HG03457 (cell line): ENCODE measurements around the gene IL17RC.
"Not testable (repeated sequence)": the region's sequence is repeated elsewhere in the genome, so short reads cannot be mapped to it uniquely, and the experiment has no call there.

Source experiments
- ATAC-seq: cut with Tn5 transposase; IDR thresholded peaks from one replicate; pipeline ENCODE4 v1.9.1; 2021; ENCODE audit warnings: moderate number of reproducible peaks; ENCODE audit not compliant: unreplicated experiment

The IL17RC gene, protein sequence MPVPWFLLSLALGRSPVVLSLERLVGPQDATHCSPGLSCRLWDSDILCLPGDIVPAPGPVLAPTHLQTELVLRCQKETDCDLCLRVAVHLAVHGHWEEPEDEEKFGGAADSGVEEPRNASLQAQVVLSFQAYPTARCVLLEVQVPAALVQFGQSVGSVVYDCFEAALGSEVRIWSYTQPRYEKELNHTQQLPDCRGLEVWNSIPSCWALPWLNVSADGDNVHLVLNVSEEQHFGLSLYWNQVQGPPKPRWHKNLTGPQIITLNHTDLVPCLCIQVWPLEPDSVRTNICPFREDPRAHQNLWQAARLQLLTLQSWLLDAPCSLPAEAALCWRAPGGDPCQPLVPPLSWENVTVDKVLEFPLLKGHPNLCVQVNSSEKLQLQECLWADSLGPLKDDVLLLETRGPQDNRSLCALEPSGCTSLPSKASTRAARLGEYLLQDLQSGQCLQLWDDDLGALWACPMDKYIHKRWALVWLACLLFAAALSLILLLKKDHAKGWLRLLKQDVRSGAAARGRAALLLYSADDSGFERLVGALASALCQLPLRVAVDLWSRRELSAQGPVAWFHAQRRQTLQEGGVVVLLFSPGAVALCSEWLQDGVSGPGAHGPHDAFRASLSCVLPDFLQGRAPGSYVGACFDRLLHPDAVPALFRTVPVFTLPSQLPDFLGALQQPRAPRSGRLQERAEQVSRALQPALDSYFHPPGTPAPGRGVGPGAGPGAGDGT

DNA sequence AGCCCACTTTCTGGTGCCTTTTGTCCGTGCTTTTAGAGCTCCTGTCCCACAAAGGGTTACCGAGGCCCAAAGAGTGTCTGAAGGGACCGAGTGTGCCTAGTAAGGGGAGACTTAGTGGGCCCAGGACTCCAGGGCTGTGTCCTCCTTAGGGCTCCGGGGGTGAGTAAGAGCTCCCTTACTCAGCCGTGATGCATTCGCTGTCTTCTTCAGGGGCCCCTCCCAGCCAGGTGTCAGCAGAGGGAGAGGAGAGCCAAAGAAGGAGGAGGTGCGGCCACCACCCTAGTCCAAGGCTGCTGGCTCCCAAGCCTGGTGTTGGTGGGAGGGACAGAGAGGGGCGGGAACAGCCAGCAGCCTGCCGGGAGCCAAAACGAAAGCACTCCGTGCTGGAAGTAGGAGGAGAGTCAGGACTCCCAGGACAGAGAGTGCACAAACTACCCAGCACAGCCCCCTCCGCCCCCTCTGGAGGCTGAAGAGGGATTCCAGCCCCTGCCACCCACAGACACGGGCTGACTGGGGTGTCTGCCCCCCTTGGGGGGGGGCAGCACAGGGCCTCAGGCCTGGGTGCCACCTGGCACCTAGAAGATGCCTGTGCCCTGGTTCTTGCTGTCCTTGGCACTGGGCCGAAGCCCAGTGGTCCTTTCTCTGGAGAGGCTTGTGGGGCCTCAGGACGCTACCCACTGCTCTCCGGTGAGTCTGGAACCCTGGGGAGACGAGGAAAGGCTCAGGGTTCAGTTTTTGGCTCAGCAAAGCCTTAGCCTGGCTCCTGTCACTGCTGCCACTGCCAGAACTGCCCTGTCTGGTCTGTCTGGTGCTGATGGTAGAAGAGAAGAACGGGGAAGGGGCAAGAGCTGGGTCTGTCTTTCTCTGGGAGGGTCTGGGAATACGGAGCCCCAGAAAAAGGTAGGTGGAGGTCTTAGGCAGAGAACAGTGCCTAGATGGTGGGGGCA is at the start of gene IL17RC:
Gene IL17RC, plus strand, starts transcription at position 365 of the 947 bp plus-strand sequence. Its CDS starts 218 bp downstream, at position 583.
- ATAC-seq, result no peak

DNA sequence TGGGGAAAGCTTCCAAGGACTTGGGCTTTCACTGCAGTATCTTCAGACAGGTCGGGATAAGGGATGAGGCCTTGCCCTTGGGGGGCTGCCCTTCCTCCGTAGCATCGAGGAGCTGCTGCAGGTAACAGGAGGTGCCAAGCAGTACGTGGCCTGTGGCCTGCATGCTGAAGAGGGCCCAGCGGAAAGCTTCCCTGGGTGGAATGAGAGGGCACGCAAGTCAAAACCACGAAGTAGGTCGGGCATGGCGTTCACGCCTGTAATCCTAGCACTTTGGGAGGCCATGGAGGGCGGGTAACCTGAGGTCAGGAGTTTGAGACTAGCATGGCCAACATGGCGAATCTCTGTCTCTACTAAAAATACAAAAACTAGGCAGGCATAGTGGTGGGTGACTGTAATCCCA is 49.8 kb upstream of the IL17RC start:
- ATAC-seq, result no peak

DNA sequence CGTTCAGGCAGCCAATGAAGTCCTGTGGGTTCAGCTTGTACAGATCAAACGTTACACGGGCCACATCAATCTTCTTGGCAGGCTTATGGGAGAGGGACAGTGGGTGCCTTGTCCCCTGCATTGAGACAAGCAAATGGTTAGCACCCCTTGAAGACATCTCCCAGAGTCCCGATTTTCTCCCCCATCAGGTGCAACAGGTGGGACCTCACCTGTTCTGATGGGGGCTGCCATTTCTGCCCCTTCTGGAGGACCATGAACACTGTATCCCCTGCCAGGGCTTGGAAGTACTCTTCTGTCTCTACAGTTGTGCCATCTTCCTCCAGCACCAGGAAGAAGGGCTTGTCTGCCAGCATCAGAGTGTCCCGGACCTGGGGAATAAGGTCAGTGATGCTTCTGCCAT is 46.9 kb upstream of the IL17RC start:
- ATAC-seq, result no peak

DNA sequence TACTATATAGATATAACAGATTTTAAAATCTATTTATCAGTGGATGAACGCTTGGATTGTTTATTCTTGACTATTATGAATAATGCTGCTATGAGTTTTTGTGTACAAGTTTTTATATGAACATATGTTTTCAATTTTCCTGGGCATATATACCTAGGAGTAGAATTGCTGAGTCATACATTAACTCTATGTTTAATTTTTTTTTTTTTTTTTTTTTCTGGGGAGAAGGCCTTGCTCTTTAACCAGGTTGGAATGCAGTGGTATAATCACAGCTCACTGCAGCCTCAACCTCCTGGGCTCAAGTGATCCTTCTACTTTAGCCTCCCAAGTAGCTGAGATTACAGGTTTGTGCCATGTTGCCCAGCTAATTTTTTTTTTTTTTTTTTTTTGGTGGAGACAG is 45.9 kb upstream of the IL17RC start:
- no peak for ATAC-seq

DNA sequence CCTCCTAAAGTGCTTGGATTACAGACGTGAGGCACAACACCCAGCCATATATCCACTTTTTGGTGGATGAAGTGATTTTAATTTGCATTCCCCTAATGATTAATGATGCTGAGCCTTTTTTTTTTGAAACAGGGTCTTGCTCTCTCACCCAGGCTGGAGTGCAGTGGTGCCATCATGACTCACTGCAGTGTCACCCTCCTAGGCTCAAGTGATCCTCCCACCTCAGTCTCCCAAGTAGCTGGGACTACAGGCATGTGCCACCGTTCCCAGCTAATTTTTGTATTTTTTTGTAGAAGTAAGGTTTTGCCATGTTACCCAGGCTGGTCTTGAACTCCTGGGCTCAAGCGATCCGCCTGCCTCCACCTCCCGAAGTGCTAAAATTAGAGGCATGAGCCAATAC is 44.8 kb upstream of the IL17RC start:
- not testable (repeated sequence) for ATAC-seq

DNA sequence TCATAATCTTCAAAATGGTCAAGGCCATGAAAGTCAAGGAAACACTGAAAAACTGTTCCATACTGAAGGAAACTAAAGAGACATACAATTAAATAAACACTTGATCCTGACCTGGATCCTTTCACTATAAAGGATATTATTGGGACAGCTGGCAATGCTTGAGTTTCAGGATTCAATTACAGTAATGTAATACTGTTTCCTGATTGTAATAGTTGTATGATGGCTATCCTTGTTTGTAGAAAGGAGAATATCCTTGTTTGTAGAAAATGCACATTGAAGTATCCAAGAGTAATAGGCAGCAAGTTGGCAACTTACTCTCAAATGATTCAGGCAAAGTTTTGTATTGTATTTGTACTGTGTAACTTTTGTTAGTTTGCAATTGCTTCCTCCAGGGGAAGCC is 41.5 kb upstream of the IL17RC start:
- ATAC-seq, result no peak

DNA sequence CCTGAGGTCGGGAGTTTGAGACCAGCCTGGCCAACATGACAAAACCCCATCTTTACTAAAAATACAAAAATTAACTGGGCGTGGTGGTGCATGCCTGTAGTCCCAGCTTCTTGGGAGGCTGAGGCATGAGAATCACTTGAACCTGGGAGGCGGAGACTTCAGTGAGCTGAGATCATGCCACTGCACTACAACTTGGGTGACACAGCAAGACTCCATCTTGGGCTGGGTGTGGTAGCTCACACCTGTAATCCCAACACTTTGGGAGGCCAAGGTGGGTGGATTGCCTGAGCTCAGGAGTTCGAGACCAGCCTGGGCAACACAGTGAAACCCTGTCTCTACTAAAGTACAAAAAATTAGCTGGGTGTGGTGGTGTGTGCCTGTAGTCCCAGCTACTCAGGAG is 40.6 kb upstream of the IL17RC start:
- not testable (repeated sequence) for ATAC-seq

DNA sequence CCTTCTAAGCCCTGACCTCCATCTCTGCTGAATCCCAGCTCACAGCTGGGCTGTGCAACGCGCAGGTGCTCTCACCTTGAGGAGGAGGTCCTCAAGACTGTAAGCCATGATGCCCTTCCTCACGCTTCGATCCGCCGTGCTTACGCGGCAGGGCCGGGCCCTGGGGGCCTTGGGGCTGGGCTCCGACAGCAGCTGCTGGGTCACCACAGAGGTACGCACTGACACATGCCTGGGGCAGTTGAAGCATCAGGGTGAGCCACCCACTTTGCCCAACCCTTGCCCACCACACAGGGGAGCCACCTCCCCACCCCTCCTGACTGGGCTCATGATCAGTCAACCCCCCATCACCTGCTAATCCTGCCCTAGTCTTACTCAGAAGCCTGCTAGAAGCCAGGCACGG is 39.9 kb upstream of the IL17RC start:
- no peak for ATAC-seq

DNA sequence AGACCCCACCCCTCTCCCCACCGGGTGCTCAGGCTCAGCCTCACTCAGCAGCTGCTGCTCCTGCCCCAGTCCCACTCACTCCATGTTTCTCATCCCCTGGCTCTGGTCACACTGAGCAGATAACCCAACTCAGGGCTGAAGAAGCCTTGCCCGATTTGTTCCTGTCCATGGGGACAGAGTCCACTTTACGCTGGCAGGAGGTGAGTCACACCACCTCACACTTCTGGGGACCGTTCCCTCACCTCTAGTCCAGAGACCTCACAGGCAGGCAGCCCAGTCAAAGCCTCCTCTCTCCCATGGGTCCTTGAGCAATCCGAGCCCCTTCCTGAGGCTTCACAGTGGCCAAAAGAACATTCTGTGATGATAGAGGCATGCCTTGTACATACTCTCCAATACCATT is 38.2 kb upstream of the IL17RC start:
- no peak for ATAC-seq

DNA sequence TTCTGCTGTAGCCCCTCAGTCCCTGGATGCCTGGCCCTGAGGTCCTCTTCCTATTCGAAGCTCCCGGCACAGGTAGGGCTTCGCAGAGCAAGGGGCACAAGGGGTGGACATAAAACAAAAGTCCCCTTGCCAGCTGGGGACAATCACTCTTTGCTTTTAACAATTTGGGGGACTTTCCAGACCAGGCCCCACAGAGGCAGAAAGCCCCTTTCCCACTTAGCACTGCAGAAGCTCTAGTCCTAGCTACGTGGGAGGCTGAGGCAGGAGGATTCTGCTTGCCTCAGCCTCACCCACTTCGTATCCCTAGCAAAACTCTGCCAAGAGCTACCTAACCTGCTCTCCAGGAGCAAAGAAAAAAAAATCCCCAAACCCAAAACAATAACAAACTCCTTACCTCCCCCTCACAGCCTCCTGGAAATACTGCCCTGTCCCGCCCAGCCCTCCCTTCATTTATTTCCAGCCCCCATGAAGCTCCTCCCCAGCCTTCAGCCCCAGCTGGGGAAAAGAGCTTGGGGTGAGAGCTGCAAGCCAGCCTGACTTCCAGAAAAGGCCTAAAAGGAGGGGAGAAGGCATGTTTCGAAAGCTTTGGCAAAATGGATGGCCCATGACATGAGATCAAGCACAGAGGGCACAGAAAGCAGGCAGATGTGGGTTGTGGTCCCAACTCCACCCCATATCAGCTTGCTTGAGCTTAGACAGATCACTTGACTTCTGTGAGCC is 36.9 kb upstream of the IL17RC start, which contains the start of gene CIDEC:
Gene CIDEC, minus strand, starts transcription at position 424 of the 720 bp plus-strand sequence. CDS start 1,767 bp downstream, outside the sequence.
- no peak for ATAC-seq

DNA sequence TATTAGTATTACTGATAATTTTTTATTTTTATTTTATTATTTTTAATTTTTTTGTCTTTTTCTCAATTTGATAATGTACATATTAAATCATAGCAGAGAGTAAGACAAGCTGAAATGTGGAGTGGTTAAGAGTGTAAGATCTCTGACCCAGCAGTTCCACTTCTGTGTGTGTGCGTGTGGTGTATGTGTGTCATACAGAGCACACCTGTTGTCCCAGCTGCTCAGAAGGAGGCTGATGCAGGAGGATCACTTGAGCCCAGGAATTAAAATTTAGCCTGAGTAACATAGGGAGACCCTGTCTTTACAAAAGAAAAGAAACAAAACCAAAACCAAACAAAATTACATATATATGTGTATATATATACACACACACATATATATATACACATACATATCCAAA is 35.5 kb upstream of the IL17RC start:
- no peak for ATAC-seq

DNA sequence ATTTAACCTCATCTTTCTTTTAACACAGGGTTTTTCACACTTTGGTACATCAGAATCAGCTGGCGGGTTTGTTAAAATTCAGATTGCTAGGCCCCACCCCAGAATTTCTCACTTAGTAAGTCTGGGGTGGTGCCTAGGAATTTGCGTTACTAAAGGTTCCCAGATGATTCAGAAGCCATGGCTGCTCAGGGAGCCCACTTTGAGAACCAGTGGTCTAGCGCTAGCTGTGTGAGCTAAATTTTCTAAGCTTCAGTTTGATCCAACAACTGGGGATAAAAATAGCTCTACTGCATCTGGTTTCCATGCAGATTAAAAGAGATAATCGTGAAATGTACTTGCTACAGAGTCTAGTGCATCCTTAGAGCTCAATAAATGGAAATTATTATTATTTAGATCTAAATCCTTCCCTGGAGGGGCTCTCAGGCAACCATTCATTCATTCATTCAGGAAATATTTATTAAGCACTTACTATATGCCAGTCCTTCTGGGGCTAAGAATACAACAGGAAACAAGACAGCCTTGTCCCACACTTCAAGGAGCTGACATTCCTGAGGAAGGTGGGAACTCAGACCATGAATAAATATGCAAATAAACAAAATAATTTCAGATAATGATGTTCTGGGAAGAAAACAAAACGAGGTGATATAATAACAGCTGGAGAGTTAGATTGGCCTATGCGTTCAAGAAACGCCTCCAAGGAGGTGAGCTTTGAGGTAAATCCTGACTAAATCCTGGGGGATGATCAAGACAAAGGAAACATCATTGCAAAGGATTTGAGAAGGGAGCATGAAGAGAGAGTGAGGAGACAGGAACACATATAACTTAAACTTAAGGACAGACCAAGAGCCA is 33.0 kb upstream of the IL17RC start:
- no peak for ATAC-seq

DNA sequence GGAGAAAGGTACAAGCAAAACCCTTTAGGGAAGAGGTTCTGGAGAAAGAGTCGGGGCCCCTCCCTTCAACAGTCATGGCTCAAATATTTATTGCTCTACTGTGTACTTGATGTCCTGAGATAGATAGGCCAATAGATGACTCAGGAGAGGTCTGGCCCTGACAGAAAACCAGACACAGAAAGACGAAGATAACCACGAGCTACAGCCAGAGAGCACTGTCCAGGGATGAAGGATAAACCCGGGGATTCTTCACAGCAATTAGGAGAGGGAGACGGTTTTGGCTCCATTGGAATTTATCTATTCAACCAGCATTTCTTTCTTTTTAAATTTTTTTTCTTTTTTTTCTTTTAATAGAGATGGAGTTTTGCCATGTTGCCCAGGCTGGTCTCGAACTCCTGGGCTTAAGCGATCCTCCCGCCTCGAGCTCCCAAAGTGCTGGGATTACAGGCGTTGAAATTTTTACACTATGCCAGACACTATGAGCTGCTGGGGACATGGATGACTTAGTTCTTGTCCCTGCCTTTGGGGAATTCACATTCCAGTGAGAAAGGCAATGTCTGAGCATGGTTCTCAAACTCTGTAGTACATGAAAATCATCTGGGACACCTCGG is 32.2 kb upstream of the IL17RC start:
- no peak for ATAC-seq

DNA sequence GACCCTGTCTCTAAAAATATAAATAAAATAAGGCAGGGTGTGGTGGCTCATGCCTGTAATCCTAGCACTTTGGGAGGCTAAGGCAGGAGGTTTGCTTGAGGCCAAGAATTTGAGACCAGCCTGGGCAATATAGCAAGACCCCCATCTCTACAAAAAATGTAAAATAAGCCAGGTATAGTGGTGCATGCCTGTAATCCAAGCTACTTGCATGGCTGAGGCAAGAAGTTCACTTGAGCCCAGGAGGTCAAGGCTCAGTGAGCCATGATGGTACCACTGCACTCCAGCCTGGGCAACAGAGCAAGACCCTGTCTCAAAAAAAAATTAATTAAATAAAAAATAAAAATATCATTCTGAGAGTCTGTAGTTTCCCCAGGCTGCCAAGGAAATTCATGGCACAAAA is 30.6 kb upstream of the IL17RC start:
- no peak for ATAC-seq

DNA sequence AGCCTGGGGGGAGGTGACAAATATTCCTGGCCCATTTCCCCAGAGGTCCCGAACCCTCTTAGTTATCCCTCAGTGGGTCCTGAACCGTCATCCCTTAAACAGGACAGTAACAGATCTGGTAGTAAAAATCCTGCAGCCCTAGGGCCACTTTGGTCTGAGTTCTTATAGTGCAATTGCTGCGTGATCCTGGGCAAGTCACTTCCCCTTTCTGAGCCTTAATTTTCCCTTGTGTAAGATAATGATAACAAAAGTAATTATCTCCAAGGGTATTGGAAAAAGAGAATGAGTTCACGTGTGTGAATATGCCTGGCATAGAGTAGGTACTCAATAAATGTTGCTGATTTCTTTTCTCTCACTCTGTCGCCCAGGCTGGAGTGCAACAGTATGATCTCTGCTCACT is 29.4 kb upstream of the IL17RC start:
- no peak for ATAC-seq

DNA sequence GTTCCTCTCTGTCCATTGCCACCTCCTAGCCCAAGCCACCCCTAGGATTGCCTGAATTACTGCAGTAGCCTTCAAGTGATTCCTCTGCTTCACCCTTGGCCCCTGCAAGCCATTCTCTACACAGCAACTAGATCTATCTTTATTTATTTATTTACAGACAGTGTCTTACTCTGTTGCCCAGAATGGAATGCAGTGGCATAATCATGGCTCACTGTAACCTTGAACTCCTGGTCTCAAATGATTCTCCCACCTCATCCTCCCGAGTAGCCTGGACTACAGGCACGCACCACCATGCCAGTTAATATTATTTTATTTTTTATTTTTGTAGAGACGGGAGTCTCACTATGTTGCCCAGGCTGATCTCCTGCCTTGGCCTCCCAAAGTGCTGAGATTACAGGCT is 28.4 kb upstream of the IL17RC start:
- ATAC-seq, result no peak

DNA sequence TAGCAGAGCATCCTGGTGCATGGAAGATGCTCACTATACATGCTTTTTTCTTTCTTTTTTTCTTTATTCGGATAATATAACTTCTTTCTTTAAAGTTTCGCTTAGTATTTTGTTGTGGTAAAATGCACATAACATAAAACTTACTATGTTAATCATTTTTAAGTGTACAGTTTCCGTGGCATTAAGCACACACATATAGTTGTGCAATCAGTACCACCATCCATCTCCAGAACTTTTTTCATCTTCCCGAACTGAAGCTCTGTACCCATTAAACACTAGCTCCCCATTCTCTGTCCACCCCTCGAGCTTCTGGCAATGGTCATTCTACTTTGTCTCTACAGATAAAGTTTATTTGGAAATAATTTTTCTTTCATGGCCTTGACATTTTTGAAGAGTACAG is 27.5 kb upstream of the IL17RC start:
- no peak for ATAC-seq

DNA sequence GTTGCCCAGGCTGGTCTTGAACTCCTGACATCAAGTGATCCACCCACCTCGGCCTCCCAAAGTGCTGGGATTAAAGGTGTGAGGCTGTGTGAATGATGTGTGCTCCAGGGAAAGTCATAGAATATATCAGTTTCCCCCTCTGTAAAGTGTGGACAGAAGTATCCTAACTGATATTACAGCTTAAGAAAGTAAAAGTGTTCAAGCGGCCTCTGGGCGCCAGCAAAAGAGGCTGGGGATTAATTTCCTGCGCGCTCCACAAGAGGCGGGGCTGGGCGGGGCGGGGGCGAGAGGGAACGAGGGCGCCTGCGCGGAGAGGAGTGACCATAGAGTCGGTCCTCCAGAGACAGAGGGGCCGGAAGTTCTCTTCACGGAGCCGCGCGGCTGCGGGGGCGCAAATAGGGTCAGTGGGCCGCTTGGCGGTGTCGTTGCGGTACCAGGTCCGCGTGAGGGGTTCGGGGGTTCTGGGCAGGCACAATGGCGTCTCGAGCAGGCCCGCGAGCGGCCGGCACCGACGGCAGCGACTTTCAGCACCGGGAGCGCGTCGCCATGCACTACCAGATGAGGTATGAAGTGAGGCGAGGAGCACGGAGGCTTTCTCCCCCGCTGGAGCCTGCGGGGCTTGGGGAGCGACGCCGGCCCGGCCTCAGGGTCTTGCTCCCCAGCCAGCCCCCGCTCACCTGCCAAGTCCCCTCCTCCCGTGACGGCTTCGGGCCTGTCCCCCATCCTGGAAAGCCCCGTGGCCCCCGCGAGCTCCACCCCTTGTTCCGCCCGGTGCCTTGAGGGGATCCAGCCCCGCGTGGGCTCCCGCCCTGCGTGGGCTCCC is 26.4 kb upstream of the IL17RC start, which contains the start of gene JAGN1:
Gene JAGN1, plus strand, starts transcription at position 362 of the 823 bp plus-strand sequence. Its CDS starts 113 bp downstream, at position 475.
- ATAC-seq, result peak; percentile 73
